ENCODE measurements around the gene MYO15B. TPM values are rescaled to one million over a fixed set of nuclear protein-coding genes. Genes with fewer than 3 reads are reported as not detected.
A peak's percentile ranks its signal among the peaks of the same experiment; 100 is the strongest.

Gene MYO15B
- total and polyA plus RNA-seq, 10 donors: 123 to 569 (median 347) TPM

DNA sequence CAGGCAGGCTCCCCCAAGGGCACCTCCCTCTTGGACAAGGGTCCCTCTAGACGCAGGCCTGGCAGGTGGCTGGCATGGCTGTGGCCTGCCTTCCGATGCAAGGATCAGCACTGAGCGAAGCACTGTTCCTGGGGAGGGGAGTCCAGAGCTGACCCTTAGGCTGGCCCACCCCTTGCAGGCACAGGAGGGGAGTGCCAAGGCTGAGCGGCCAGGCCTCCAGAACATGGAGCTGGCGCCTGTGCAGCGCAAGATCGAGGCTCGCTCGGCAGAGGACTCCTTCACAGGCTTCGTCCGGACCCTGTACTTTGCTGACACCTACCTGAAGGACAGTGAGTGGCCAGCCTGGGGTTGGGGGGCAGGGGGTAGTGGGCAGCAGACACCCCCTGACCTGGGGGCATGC lies 16.8 kb upstream of the MYO15B start:
- no peak for DNase-seq
- no peaks in the 10 kb centered on the region for H3K27me3 ChIP-seq (replicated peaks in 1 of 7)
- intact Hi-C loops (cut with DNase I; ENCODE audit: low total_unique reads): no loop called here
- 79 to 92% (median 86%) methylated on average over 3 to 11 of the region's 11 CpGs for WGBS, 5 donors
- H3K36me3 ChIP-seq: peaks cover 0 to 91% (median 32%) of the 10 kb centered on the region in 6 donors
- peak overlapping the region in 1 of 8 donors; percentile 41 for H3K4me3 ChIP-seq
- H3K4me1 ChIP-seq: peaks cover 0 to 37% (median 22%) of the 10 kb centered on the region in 6 donors
- H3K9me3 ChIP-seq: no peaks in the 10 kb centered on the region
- H3K27ac ChIP-seq: peak overlapping the region; percentile 61 to 92 (median 78)
- TF ChIP-seq POLR2A (IDR thresholded peaks at IDR 0.05) (no peak), POLR2AphosphoS5 (IDR thresholded peaks at IDR 0.05) (peak in 1 of 3 donors; percentile 26)

DNA sequence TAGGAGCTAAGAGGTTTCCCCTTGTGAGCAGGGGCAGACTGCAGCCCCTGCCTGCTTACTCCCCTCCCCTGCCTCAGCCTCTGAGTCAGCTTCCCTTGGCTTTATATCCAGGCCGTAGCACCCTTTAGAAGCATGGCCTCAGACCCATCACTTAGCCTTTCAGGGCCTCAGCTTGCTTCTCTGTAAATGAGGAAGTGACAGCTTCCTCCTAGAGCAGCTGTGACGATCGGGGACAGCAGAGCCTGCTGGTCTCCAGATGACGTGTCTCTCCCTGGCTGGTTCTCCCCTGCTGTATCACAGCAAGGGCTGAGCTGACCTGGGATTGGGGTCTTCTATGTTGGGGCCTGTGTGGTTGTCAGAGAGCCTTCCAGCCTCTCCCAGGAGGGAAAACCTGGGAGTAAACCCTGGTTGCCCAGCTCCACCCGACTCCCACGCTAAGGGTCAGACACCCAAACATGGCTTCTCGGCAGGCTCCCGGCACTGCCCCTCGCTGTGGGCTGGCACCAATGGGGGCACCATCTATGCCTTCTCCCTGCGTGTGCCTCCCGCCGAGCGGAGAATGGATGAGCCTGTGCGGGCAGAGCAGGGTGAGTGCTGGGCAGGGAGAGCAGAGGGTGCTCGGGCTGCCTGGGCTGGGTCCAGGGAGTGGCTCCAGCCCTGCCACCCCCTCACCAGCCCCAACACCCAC lies 16.3 kb upstream of the MYO15B start:
- Histone ChIP-seq H3K36me3 (peaks cover 0 to 86% (median 28%) of the 10 kb centered on the region in 6 donors), H3K27ac (peak overlapping the region; percentile 61 to 92 (median 78)), H3K27me3 (replicated peaks in 1 of 7) (no peaks in the 10 kb centered on the region), H3K4me3 (peak overlapping the region in 1 of 8 donors; percentile 41), H3K9me3 (no peaks in the 10 kb centered on the region), H3K4me1 (peaks cover 0 to 34% (median 22%) of the 10 kb centered on the region in 6 donors)
- 7 to 73% (median 65%) methylated on average over 3 to 15 of the region's 15 CpGs for WGBS, 5 donors
- intact Hi-C loops (cut with DNase I; ENCODE audit: low total_unique reads): no loop called here
- TF ChIP-seq CTCF (IDR thresholded peaks at IDR 0.05 in 8 of 11, conservative IDR thresholded peaks at IDR 0.05 in 3 of 11) (no peak), POLR2AphosphoS5 (IDR thresholded peaks at IDR 0.05) (peak; percentile 22 to 74 (median 59)), POLR2A (IDR thresholded peaks at IDR 0.05) (no peak)
- peak; percentile 92 for DNase-seq

DNA sequence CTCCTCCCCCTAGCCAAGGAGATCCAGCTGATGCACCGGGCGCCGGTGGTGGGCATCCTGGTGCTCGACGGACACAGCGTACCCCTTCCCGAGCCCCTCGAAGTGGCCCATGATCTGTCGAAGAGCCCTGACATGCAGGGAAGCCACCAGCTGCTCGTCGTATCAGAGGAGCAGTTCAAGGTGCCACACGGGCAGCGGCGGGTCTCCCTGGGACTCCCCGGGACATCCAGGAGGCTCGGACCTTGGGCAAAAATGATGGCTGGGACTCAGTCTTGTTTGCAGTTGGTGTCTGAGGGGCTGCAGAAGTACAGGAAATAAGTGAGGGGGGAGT lies 15.8 kb upstream of the MYO15B start:
- H3K9me3 ChIP-seq: no peaks in the 10 kb centered on the region
- peaks cover 0 to 80% (median 28%) of the 10 kb centered on the region in 6 donors for H3K36me3 ChIP-seq
- TF ChIP-seq POLR2AphosphoS5 (IDR thresholded peaks at IDR 0.05) (no peak), CTCF (IDR thresholded peaks at IDR 0.05 in 8 of 11, conservative IDR thresholded peaks at IDR 0.05 in 3 of 11) (no peak), POLR2A (IDR thresholded peaks at IDR 0.05) (no peak)
- peak overlapping the region in 1 of 8 donors; percentile 41 for H3K4me3 ChIP-seq
- no peak for DNase-seq
- peak overlapping the region in 5 of 8 donors; percentile 71 to 92 (median 83) for H3K27ac ChIP-seq
- intact Hi-C loops (cut with DNase I; ENCODE audit: low total_unique reads): no loop called here
- 88 to 96% (median 93%) methylated on average over 8 to 16 of the region's 16 CpGs for WGBS, 5 donors
- peaks cover 0 to 29% (median 20%) of the 10 kb centered on the region in 6 donors for H3K4me1 ChIP-seq
- H3K27me3 ChIP-seq (replicated peaks in 1 of 7): no peaks in the 10 kb centered on the region

- Histone ChIP-seq H3K4me3 (no peak overlapping the region), H3K4me1 (peaks cover 0 to 24% (median 18%) of the 10 kb centered on the region in 6 donors)
- no peak for DNase-seq
Measured at GRCh38 chr17:75572713-75573539, 14.7 kb upstream of the MYO15B start.

More at GRCh38 chr17:75572713-75573539, 14.7 kb upstream of the MYO15B start:
- TF ChIP-seq POLR2AphosphoS5 (IDR thresholded peaks at IDR 0.05) (peak in 1 of 3 donors; percentile 7), POLR2A (IDR thresholded peaks at IDR 0.05) (no peak)
- H3K36me3 ChIP-seq: peaks cover 0 to 75% (median 28%) of the 10 kb centered on the region in 6 donors
- H3K27me3 ChIP-seq (replicated peaks in 1 of 7): no peaks in the 10 kb centered on the region
- intact Hi-C loops (cut with DNase I; ENCODE audit: low total_unique reads): no loop called here
- no peak overlapping the region for H3K27ac ChIP-seq
- WGBS, 5 donors: 93 to 96% (median 94%) methylated on average over 17 to 39 of the region's 39 CpGs
- H3K9me3 ChIP-seq: no peaks in the 10 kb centered on the region

Data from spleen (tissue), 11 donors.